HepG2 (cell line): Measurements from ENCODE around the gene DDR1. TPM values are rescaled to one million over a fixed set of nuclear protein-coding genes. Genes with fewer than 3 reads are reported as not detected.

ENCODE experiments used
- ARID5B ChIP-seq: IDR thresholded peaks from 2 replicates; pipeline ENCODE4 v1.4.0; 2020; ENCODE audit warnings: mild to moderate bottlenecking, missing genetic modification reagents
- ELF3 ChIP-seq: IDR thresholded peaks from 2 replicates; pipeline ENCODE4 v1.6.1; 2016; ENCODE audit warnings: missing genetic modification reagents, missing compliant biosample characterization
- FOXP1 ChIP-seq, 2 experiments: fragments of 450-650 bp in 1 of 2; IDR thresholded peaks; 2 replicates each; pipeline ENCODE4 v1.6.1; 2017 to 2018; ENCODE audit warnings: antibody characterized with exemption in 1 of 2
- HDAC1 ChIP-seq: sonication (generic); formaldehyde crosslinking; IDR thresholded peaks from 2 replicates; pipeline ENCODE4 v1.5.1; 2020; ENCODE audit warnings: mild to moderate bottlenecking, missing genetic modification reagents
- KDM5A ChIP-seq: fragments of 200-600 bp; sonication (generic); IDR thresholded peaks from 2 replicates; pipeline ENCODE4 v1.7.0; 2018; ENCODE audit warnings: antibody characterized with exemption, mild to moderate bottlenecking, low read length, borderline replicate concordance
- PAXIP1 ChIP-seq: sonication (generic); formaldehyde crosslinking; conservative IDR thresholded peaks from 2 replicates; pipeline ENCODE4 v1.4.0; 2020; ENCODE audit warnings: mild to moderate bottlenecking, missing genetic modification reagents, moderate library complexity
- POLR2AphosphoS2 ChIP-seq: IDR thresholded peaks from 2 replicates; pipeline ENCODE4 v1.6.1; 2011; ENCODE audit warnings: low read depth, low read length, improper control_type of control experiment
- RARA ChIP-seq: IDR thresholded peaks from 2 replicates; pipeline ENCODE4 v1.6.1; 2016; ENCODE audit warnings: missing genetic modification reagents, missing compliant biosample characterization
- SKIL ChIP-seq: sonication (generic); formaldehyde crosslinking; IDR thresholded peaks from 2 replicates; pipeline ENCODE4 v1.8.0; 2022; ENCODE audit warnings: missing genetic modification reagents, mild to moderate bottlenecking, moderate library complexity, borderline replicate concordance
- SOX5 ChIP-seq: IDR thresholded peaks from 2 replicates; pipeline ENCODE4 v1.6.1; 2016; ENCODE audit warnings: borderline replicate concordance
- ZNF292 ChIP-seq: sonication (generic); formaldehyde crosslinking; IDR thresholded peaks from 2 replicates; pipeline ENCODE4 v1.8.1; 2022; ENCODE audit warnings: mild to moderate bottlenecking, low read depth, missing genetic modification reagents, borderline replicate concordance
- ZNF609 ChIP-seq: sonication (generic); formaldehyde crosslinking; IDR thresholded peaks from 2 replicates; pipeline ENCODE4 v1.4.0; 2020; ENCODE audit warnings: mild to moderate bottlenecking, missing genetic modification reagents, borderline replicate concordance
- polyA plus RNA-seq, 8 experiments: library from polyadenylated mRNA; depleted of rRNA in 3 of 8; stranded (reverse) in 7 of 8; unstranded in 1 of 8; fragments of >200 nt; fragmentation: Illumina TruSeq in 4 of 8; extraction: Trizol in 4 of 8; gene quantifications; 2 replicates each; pipeline versions ENCODE4 v1.2.1 to v1.2.3, GENCODE V29; 2011 to 2016; ENCODE audit warnings: low read depth in 4 of 8, missing spikeins in 1 of 8, mixed read lengths in 1 of 8; ENCODE audit not compliant: insufficient read depth in 1 of 8
- total RNA-seq, 5 experiments: library from RNA; depleted of rRNA; stranded (reverse); fragments of >200 nt; fragmentation: Illumina TruSeq; extraction: Trizol; gene quantifications; 2 replicates each; pipeline ENCODE4 v1.2.3, GENCODE V29; 2016; ENCODE audit warnings: low read depth in 1 of 5
- TF ChIP-seq, protein P1 (sequence below): IDR thresholded peaks from 2 replicates; pipeline ENCODE4 v1.6.1; 2016; ENCODE audit warnings: missing compliant biosample characterization, missing genetic modification reagents, borderline replicate concordance

DDR1 gene
- total and polyA plus RNA-seq, 2 of the 13 experiments (the other 11 are each of a cell fraction or from before 2014, with no cell fraction given), result 16.7 to 20.2 TPM

- TF ChIP-seq SKIL (no peak), SOX5 (CRISPR knock-in tag) (0 out of 2 replicates have a peak, but pooled peaks have one; percentile 13), ARID5B (CRISPR knock-in tag) (peak; percentile 39; the same call in 1 of the 2 replicates), POLR2AphosphoS2 (no peak), HDAC1 (CRISPR knock-in tag) (0 out of 2 replicates have a peak, but pooled peaks have one; percentile 25), PAXIP1 (CRISPR knock-in tag) (peak; percentile 72), ZNF292 (CRISPR knock-in tag) (peak; percentile 78), KDM5A (no peak), FOXP1 (IDR thresholded peaks at IDR 0.05) (no peak), FOXP1 (CRISPR knock-in tag; IDR thresholded peaks at IDR 0.05) (0 out of 2 replicates have a peak, but pooled peaks have one; percentile 31), ELF3 (CRISPR knock-in tag) (0 out of 2 replicates have a peak, but pooled peaks have one; percentile 20), ZNF609 (CRISPR knock-in tag) (no peak), RARA (CRISPR knock-in tag) (0 out of 2 replicates have a peak, but pooled peaks have one; percentile 30)
- TF ChIP-seq, protein P1, sequence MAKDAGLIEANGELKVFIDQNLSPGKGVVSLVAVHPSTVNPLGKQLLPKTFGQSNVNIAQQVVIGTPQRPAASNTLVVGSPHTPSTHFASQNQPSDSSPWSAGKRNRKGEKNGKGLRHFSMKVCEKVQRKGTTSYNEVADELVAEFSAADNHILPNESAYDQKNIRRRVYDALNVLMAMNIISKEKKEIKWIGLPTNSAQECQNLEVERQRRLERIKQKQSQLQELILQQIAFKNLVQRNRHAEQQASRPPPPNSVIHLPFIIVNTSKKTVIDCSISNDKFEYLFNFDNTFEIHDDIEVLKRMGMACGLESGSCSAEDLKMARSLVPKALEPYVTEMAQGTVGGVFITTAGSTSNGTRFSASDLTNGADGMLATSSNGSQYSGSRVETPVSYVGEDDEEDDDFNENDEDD (CRISPR knock-in tag), result no peak
Measured at GRCh38 chr6:30857549-30857948, 26.8 kb upstream of the DDR1 start (continued).
